CD4-positive, alpha-beta T cell treated with Interleukin-15 for 1 hour (primary cell): ENCODE data around the gene AMN.
A peak's percentile ranks its signal among the peaks of the same experiment; 100 is the strongest.

Source experiments
- DNase-seq: peaks from one replicate; pipeline ENCODE4 v3.0.0-alpha.2; 2020

The AMN gene

DNA sequence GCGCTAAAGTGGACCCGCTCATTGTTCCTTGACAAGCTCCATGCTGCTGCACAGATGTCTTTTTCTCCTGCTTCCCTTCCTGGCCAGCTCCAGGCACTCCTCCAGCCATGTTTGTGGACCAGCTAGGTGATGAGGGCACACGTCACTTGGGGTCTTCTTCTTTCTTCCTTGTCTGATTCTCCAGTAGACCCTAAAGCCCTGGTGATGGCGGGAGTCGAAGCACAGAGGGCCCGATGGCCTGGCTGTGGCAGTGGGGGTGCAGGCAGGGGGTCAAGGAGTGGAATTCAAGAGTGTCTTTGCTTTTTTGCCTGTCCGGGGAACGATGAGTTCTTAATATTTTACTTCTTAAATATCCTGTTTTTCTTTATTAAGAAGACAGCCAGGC, 23.0 kb upstream of the AMN start:
- DNase-seq: no peak

DNA sequence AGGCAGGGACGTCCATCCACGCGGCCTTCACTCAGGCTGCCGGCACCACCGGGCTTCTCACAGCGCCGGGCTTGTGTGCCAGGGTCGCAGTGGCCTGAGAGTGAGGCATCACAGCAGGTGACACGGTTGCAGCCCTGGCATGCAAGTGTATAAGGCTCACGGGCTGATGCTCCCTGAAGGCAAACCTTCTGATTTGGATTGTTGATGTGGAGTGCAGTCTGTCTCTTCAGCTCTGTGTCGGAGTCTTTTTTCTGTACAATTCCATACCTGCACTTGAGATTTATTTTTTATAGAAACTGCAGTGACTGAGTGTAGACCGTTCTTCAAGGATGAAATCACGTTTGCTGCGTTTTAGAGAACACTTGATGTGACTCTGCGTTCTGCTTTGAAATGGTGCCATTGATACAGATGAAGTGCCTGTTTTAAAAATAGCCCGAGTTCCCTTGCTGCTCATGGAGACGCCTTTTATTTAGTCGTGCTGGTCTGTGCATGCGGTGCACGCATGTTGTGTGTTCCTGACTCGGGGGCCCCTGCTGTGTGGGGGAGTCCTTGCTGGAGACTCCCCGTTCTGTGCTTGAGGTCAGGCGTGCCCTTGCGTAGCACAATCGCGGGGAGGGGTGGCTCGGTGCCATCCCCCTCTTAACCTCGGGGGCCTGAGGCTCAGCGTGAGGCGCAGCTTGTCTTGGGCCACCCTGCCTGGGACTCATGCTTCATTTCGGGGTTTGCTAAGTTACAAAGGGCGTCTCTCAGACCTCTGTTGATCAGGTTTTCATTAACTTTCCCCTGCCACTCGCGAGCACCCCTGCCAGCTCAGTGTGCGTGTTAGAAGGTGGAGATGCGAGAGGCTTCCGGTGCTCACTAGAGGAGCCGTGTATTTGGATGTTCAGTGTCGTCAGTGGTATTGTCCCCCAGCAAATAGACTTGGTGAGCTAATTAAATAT, 21.6 kb upstream of the AMN start:
- peak; percentile 60 for DNase-seq

DNA sequence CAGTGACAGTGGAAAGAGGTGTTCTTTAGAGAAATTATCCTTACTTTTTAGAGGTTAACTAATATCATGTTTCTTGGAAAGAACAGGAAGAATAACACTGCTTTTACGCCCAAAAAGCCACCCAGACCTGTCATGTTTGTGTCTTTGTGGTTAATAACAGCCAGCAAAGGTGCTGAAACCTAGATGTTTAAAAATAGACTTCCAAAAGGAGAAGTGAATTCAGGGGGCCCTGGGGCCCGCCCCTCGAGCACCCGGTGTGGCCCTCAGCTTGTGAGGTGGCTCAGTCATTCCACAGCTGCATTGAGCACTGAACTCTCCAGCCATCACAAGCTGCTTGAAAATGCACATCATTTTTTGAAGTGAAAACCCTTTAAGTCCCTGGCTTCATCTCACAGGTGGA, 20.8 kb upstream of the AMN start:
- peak; percentile 75 for DNase-seq

DNA sequence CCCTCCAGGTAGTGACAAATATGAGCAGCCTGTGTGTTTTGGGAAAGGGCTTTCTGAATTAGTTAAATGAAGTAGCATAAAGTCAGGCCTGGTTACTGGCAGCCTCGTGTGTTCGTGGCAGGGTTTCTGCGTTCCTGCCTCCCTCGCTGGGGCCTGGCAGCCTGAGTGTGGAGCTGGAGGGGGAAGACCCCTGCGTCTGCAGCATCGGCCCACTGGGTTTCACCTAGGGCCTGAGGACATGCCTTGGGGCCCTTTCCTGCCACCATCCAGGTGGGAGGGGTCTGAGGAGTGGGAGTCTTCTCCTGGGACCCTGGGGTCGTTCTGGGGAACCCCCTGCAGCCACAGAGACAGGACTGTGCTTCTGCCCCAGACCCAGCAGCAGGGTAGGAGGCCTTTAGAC, 20.4 kb upstream of the AMN start:
- no peak for DNase-seq

DNA sequence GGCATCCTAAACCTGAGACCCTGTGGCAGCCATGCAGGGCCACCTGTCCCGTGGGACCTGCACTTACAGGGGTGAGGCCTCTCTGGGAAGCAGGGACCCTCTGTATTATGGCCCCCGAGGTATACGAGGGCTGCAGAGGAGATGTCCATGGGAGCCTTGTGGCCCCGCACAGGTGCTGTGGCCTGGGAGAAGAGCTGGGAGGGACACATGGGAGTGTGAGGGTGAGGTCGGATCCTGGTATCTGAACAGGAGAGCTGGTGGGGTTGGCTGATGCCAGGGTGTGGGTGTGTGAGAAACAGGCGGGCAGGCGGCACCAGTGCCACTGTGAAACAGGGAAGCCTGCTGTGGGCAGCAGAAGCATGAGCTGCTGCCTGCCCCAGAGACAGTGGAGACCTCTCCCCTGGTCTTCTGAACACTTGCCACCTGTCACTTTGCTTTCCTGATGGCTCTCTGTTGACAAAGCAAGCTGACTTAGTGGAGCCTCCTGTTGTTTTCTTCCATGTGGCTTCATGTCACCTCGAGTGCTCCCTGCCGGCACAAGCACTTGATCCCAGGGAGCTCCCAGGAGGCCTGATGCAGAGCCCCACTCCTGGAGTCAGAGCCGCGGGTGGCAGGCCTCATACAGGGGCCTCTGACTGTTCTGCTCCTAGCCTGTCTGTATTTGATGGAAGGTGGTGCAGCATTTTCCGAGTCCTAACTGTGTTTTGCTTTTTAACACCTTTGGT, 19.8 kb upstream of the AMN start:
- no peak for DNase-seq

DNA sequence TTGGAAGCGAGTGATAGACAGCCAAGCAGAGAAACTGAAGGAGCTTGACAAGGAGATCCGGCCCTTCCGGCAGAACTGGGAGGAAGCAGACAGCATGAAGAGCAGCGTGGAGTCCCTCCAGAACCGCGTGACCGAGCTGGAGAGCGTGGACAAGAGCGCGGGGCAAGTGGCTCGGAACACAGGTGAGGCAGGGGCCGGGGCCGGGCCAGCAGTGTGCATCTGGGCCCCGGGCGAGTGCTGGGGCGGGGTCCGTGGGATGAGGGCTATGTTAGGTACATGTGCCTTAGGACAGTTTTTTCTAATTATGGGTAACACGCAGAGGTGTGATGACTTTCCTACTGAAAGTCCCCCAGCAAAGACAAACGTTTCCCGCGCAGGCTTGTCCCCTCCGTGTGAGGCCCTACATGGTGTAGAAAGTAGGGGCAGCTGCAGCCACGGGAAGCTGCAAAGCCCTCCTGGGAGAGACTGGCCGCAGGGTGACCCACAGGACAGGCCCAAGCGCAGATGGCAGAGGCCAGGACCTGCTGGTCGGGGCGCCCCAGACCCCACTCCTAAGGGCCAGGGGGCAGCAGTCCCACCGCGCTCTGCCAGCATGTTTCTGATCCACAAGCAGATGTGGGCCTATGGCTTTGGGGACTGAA, 19.1 kb upstream of the AMN start:
- DNase-seq: no peak

DNA sequence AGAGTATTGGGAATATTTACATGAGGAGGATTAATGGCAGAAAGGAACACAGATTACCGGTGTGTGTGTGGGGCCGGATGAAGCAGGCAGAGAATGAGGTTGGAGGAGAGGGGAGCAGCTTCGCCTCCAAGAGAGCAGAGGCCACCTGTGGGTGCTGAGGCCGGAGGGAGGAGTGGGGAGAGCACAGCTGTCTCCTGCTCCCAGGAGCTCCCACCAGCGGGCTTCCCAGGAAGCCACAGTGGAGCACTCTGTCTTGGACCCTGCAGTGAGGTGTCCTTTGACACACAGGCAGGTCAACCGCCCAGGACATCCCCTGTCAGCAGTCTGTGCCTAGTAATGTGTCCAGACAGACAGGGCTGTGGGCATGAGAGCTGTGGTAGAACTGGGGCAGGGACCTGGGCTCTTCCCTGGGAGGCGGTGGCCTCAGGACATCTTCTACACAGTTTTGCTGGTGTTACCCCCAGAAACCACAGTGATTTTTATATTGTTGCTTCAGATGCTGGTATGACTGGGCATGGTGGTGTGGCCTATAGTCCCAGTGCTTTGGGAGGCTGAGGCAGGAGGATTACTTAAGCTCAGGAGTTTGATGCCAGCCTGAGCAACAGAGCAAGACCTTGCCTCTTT, 18.5 kb upstream of the AMN start:
- no peak for DNase-seq

DNA sequence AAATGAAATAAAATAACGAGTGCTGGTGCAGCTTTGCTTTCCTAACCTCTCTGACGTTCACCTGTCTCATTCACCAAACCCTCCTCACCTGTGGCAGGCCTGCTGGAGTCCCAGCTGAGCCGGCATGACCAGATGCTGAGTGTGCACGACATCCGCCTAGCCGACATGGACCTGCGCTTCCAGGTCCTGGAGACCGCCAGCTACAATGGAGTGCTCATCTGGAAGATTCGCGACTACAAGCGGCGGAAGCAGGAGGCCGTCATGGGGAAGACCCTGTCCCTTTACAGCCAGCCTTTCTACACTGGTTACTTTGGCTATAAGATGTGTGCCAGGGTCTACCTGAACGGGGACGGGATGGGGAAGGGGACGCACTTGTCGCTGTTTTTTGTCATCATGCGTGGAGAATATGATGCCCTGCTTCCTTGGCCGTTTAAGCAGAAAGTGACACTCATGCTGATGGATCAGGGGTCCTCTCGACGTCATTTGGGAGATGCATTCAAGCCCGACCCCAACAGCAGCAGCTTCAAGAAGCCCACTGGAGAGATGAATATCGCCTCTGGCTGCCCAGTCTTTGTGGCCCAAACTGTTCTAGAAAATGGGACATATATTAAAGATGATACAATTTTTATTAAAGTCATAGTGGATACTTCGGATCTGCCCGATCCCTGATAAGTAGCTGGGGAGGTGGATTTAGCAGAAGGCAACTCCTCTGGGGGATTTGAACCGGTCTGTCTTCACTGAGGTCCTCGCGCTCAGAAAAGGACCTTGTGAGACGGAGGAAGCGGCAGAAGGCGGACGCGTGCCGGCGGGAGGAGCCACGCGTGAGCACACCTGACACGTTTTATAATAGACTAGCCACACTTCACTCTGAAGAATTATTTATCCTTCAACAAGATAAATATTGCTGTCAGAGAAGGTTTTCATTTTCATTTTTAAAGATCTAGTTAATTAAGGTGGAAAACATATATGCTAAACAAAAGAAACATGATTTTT, 17.1 kb upstream of the AMN start:
- DNase-seq: no peak

DNA sequence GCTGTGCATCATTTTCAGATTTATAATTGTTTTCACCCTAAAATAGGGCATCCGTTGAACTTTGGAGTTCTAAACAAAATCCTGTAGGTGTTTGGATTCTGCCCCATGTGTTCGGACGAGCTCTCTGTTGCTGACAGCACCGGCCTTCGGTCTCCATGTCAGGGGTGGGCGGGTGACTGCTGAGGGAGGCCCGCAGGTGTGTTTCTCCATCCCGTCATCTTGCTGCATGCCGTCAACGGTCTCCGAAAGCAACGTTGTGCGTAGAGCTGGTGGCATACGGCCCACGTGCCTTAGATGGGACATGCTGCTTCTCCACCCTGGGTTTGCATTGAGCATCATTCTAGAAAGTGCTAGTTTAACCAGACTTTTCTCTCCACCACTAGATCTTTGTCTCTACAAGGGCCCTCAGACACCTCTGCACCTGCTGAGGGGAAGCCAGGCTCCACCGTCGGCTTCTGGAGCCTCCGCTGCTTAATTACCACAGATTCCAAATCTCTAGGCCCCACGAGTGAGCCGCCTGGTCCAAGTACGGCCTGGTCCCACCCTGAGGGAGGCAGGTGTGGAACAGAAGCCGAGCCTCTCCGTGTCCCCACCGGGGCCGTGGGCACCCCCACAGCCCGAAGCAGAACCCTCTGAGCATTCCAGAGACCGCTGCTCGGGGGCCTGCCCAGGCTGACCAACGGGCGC, 15.7 kb upstream of the AMN start:
- DNase-seq: no peak

DNA sequence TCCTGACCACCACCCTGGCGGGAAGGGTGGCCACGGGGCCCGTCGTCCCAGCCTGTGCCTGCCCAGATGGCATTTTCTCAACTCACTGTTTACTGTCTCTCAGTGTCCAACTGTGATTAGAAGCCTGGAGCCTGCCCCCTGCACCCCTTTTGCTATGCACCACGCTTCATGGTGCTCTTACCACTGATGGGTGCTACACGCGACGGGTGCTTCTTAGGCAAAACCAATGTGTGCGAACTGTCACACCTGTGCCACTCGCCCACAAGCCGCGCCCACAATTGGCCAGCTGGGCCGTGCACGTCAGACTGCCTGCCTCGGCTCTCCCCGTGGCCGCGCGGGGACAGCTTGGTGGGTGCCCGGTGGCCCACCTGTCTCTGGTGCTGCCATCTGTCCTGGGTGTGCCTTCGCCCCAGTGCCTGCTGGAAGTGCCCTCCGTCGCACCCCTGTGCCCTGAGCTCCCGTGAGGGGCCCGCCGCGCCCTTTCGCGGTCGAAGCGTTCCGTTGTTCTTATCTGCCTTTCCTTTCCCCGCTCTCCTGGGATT, 15.1 kb upstream of the AMN start:
- DNase-seq: peak; percentile 47

DNA sequence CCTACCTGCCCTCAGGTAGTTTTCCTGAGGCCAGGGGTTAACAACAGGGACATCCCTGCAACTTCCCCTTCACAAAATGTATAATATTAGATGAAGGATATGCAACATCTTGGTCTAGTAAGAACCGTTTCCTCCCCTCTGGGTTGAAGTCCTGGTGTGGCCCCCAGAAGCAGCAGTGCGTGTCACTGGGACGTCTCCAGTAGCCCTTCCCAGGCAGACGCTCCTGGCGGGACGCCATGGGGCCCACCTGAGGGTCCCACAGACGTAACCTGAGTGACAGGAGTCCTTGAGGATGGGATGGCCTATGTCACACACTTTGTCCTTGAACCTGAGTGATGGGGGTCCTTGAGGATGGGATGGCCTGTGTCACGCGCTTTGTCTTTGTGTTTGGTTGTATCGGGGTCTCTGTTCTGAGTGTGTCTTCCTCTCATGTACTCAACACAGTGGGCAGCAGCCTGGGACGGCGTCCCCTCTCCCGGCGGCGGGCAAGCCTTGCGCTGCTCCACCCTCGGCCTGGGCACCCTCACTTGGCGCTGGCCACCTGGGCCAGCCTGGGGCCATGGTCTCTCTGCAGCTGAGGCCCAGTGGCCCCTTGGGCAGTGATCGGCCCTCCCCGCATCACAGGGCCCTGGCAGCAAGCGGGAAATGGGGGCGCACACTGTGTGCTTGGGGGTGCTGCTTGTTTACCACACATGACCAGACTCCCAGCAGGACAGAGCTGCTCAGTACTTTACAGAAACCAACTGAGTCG, 14.3 kb upstream of the AMN start:
- no peak for DNase-seq

DNA sequence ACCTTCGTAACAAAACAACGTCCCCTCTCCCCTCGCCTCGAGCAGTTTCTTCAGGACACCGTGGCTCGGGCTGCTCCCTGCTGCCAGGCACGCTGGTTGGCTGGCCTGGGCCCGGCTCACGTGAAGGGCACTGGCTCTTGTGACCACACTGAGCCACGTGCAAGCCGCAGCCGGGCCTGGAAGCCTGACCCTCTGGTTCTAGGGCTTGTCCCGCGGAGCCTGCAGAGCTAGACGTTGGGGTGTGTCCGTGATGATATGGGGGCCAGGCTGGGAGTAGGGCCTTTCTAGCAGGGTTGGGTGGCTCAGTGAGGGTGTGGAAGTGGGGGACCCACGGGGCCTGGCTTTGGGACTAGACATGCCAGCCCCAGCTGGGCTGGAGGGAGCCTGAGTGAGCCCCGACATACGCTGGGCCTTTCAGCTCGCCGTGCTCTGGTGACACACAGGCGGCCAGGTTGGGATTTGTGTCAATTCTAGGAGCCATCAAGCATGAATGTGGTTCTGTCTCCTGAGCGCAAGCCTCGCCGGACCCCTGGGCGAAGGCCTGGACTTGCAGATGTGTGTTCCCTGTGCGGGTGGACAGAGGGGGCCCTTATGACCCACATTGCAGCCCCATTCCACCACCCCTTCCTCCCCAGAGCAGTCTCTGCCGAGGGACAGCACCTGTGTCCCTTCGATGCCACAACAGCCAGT, 13.6 kb upstream of the AMN start:
- no peak for DNase-seq

DNA sequence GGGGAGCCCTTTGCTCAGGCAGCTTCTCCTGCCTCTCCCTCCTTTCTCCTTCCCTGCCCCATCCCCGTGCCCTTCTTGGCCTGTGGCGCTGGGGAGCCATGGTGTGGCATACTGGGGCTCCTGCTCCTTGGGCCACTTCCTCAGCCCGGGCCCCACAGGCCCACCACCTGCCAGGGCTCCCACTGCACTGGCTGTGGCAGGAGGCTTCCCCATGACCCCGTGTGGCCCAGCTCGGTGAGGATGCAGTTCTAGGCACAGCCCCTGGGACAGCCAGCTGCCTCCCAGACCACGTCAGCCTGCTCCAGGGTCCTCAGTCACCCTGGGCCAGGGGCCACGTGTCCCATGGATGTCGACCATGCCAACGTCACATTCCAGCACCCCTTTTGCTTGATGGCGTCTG, 13.0 kb upstream of the AMN start:
- DNase-seq: no peak

DNA sequence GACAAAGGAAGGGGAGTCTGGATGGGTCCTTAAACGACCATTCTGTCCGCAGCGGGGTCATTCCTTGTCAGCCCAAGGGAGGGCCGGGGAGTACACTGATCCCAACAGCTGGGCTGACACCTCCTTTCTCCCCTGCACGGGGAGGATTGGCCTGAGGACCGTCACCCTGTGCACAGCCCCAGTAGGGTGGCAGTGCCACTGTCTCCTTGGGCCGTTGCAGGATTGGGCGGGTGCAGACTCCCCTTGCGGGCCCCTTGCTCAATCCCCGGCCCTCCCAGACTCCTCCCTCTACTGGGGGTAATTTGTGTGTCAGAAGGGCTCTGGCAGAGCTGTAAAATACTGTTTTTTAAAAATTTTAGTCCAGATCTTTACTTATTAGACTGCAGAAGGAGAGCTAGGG, 12.6 kb upstream of the AMN start:
- DNase-seq: no peak

DNA sequence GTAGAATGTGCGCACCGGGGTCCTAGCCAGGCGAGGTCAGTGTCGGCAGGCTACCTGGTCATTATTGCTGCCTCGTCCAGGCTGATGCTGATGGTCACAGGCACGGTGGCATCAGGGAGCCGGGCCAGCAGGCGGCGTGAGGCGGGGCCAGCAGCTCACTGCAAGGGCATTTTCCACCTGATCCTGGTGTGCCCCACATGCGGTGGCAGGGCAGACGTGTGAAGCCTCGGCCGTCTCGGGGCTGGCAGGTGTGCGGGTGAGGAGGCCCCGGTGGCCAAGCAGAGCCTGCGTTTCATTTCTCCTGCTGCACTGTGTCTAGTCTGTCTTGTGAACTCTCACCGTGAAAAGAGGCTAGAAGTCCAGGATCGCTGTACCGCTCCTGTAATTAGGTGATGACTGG, 12.0 kb upstream of the AMN start:
- DNase-seq: peak; percentile 4

DNA sequence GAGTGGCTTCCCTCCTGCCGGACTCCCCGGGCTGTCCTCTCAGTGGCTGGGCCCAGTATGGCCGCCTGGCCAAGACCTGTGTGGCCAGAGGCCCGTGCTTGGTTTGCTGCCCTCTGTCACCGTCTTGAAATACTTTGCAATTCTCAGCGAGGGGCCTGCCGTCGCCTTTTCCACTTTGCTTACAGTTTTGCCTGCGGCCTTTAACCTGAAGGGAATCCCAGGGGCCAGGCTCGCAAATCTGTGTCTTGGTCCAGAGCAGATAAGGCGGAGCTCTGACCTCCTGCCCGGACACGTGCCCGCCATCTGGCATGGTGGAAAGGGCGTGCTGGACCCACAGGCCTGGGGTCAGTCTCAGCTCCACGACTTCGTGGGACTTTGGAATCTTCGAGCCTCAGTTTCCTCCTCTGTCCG, 10.9 kb upstream of the AMN start:
- DNase-seq: peak; percentile 10

DNA sequence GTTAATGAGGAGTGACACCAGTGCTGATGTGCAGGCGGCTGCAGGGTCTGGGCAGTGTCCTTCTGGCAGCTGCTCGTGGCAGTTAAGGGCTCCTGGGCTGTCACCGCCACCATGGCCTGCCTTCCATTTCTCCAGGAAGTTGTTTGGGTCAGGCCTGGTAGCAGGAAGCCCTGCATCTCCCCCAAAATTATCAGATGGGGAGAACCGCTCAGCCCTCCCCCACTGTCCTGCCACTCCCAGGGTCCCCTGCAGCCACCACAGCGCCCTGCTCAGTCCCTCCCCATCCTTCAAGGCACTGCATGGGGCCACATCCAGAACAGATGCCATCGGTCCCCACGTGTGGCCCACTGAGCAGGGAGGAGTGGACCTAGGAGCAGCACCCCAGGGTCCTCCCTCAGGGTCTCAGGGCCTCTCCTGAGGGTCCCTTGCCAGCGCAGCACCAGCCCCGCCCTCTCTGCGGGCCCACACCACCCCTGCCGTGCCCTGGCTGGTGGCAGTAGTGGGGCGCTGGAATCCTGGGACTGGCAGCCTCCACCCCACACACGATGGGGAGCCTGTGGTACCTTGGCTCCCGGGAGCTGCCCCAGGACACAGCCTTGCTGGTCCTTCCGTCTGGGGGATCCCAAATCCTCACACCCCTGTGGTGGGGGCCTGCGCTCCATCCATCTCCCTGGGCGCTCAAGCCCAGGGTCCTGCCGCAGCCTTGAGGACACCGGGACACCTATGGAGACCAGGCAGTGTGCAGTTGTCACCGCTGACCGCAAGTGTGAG, 10.3 kb upstream of the AMN start:
- DNase-seq: no peak

DNA sequence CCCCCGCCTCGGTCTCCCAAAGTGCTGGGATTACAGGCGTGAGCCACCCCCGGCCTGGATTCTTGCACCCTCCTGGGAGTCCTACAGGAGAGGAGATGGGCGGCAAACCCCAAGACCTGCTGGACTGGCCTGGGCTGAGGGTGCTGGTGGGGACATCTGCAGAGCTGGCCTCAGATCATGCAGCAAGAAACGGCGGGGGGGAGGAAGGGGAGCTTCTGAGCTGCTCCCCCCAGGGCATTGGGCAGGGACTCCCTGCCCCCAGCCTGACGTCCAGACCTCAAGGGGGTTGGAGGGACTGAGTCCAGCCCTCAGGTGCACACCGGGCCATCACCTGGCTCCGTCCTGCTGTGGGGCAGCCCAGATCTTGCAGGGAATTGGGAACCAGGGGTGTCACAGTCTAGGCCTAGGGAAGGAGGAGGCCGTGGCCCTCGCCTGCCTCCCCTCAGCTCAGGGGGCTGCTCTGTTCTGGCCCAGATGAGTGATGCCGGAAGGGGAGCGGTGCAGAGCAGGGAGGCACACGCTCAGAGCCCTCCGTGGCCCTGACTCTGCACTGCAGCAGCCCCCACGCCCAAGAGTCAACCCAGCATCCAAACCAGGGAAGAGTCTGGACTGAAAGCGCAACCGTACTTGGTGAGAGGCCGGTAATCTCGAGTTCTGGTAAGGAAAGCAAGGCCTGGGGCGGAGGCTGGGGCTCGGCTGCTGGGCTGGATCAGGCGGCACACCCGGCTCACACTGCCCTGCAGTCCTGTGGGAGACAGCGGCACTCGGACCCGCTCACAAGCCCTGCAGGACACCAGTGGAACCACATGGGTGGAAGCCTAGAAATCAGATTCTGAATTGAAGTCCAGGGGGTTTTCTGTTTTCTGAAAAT, 8.9 kb upstream of the AMN start:
- DNase-seq: peak; percentile 9
